ENCODE data around the gene CSNK1E.

The CSNK1E gene

DNA sequence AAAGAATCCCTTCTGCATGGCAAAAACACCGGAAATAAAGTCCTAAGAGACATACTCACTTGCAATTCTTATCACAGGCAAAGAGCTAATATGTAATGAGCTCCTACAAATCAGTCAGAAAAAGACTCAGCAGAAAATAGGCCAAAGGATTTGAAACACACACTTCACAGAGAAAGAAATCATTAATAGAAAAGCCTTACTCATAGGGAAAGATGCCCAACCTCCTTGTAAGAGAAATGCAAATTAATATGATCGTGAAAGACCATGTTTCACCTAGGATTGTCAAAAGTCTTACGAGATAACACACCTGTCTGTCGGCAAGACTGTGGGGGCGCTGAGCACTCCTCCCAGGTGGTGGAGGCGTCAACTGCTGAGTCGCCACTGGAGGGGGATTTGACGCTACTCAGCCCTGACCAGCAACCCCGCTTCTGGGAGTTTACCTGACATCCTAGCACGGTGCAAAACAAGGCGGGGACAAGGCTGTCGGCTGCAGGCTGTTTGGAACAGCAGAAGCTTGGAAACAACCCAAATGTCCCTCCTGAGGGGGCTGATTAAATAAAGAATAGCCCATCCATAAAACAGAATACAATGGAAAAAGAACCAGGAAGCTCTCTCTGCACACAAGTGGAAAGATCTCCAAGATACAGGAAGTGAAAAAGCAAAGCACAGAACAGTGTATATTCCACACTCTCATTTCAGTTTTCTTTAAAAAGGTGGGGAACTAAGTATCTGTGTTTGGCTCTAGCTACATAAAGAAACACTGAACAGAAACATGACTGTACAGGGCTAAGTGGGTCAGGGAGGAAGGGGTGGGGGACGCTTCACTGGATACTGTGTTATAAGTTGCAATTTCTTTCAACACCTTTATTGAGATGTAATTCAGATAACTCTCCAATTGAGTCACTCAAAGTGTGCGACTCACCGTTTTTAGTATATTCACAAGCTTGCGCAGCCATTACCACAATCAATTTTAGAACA lies 11.5 kb downstream of the CSNK1E start:
- DNase-seq, result no peak

DNA sequence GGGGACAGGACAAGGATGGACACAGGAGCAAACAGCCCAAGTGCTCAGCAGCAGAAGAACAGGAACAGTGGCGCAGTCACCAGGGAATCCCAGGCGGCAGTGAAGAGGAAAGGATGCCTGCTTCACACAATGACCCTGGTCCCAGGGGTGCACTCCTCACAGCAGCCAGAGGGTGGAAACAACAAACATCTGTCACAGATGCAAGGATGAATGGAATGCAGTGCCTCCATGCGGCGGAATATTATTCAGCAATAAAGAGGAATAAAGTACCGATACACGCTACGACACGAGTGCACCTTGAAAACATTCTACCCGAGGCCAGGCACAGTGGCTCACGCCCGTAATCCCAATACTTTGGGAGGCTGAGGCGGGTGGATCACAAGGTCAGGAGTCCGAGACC lies 12.7 kb downstream of the CSNK1E start:
- DNase-seq, result no peak

DNA sequence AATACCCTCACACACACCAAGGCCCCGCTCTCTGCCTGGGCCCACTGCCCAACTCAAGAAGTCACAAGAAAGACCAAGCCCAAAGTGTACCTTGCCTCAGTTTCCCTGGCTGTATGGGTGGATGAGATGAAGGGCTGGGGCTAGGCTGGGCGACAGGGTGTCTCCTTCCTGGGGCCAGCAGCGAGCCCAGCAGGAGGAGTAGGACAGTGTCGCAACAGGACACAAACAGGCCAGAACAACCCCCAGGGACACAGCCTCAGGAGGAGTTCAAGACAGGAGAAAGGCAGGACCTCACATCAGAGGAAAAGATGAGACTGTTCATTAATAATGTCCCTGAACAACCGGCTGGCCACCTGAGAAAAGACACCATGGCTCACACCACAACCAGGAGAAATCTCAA lies 13.3 kb downstream of the CSNK1E start:
- DNase-seq, result no peak

DNA sequence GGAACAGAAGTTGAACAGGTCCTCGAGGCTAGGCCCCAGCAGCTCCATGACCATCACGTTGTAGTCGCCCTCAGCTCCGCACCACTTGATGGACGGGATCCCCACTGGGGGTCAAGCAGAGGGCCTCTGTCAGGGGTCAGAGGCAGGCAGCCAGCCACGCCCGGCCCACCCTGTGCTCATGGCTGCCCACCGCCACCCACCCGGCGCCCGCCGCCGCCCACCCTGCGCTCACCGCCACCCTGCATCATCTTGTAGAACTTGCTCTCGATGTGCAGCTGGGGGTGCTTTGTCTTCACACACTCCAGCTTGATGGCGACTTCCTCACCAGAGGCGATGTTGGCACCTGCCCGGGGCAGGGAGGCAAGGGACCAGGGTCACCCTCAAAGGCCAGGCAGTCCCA lies 14.3 kb downstream of the CSNK1E start:
- DNase-seq, result no peak

DNA sequence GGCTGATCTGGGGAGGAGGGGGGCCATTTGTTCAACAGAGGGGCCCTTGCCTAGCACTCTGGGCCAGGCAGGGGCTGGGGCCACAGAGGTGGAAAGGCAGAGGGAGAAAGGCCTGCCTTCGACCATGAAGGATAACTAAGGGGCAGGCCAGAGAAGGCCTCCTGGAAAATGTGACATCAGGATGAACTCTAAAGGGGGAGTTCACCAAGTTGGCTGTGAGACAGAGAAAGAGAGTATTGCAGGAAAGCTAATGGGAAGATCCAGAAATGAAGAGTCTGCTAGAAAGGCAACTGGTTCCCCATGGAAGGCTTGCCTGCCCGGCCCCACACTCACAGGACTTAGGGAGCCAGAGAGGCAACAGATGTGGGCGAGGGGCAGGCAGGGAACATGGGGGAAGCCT lies 16.3 kb downstream of the CSNK1E start:
- DNase-seq, result no peak

DNA sequence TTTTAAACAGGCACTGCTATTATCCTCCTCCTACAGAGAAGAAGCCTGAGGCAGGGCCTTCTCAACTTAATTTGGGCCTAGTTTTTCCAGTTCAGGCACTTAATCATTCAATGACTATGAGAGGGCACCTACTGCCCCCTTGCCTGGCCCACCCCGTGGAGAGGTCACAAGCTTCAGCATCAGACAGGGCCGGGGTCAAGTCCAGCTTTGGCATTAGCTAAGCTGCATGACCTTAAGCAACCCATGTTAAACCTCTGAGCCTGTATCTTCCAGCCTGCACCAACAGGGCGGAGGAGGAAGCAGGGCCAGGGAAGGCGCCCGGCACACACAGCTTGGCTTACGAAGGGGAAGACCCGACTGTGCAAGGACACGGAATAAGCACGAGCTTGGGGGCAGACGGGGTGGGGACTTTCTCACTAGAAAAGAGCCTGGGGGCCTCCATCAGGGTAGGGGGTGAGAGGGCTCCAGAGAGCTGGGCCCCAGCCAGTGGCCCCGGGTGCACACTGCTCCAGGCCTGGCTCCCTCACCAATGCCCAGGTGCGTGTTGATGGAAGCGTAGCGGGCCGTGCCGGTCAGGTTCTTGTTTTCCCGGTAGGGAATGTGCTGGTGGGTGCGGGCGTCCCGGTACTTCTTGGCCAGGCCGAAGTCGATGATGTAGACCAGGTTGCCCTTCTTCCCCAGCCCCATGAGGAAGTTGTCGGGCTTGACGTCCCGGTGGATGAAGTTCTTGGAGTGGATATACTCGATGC lies 16.9 kb downstream of the CSNK1E start:
- no peak for DNase-seq

DNA sequence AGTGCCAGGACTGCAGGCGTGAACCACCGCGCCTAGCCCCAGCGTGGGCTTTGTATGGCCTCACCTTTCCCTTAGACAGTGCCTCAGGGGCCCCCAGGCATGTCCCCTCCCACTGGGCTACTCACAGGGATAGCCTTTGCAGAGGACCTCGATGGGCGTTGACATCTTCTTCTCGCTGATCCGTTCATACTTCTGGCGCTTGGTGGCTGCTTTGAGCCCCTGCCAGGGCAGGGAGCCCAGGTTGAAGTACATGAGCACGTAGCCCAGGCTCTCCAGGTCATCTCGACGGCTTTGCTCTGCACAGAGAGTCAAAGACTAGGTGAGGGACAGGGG lies 17.5 kb downstream of the CSNK1E start:
- no peak for DNase-seq

DNA sequence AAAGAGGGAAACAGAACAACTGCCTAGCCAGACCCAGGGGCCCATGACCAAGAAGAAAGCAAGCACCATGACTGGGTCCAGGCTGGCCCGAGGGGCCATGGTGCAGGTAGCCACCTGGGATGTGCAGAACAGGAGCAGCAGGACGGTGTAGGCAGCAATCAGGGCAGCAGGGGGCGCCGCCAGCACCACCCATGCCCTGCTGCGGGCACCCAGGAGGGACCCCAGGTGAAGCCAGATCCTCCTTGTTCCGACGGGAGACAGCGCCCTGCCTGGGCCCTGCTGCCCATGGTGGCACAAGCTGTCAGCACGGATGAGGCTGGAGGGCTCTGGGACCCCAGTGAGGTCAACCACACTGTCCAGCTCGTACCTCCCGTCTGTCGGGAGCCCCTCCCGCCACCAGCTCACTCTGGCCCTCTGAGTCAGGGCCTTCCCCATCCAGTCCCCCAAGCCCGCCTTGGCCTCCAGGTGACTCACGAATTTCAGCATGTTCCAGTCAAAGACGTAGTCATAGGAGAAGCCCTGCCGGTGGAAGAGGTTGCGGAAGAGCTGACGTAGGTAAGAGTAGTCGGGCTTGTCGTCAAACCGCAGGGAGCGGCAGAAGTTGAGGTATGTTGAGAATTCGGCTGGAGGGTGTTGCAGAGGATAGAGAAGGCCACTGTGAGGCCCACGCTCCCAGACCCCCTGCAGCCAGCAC lies 18.8 kb downstream of the CSNK1E start:
- peak; percentile 87 for DNase-seq

DNA sequence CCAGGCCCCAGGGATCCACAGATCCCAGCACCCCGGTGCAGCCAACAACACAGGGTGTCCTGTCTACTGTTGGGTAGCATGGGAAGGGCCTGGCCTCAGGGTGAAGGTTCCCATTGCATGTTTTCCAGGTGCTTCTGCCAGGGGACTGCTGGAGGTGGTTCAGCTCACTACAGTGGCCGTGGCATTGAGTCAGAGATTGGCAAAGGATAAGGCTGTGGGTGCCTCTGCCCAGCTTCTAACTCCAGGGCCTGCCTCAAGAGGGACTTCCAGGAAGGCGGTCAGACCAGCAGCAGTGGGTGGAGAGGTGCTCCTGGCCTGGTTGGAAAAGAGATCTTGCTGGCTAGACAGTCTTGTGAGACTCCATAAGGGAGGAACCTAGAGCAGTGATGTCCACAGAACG lies 20.9 kb downstream of the CSNK1E start:
- peak; percentile 8 for DNase-seq

DNA sequence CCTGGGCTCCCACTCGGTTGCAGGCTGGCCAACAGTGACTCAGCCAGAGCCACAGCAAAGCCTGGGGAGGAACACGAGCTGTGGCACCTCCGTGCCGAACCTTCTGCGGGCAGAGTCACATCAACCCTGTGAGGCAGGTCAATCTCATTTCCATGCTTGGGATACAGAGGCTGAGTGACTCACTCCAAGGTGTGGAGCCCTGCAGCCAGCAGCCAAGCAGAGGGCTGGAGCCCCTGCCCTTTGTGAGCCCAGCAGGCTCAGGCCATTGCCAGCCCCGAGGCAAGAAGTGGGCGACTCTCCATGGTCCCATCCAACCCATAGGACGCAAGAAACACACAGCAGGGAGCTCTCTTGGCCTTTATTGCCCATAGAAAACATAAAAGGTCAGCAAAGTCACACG lies 21.4 kb downstream of the CSNK1E start:
- no peak for DNase-seq

DNA sequence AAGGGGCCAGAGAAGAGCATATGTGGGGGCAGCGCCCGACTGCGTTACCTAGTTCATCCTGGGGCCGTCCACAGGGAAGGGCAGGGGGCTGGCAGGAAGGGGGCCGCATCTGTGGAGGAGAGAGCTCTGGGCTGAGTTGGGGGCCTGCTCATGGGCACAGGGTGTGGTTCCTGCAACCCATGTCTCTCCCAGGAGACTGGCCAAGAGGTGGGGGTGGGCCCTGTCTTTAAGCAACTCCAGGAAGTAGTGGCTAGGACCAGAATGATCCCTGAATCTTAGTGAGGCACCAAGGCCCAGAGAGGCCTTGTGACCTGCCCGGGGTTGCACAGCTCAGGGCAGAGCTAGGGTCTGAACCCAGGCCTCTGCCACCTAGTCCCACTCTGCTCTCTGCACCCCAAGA lies 21.9 kb downstream of the CSNK1E start:
- DNase-seq, result no peak

DNA sequence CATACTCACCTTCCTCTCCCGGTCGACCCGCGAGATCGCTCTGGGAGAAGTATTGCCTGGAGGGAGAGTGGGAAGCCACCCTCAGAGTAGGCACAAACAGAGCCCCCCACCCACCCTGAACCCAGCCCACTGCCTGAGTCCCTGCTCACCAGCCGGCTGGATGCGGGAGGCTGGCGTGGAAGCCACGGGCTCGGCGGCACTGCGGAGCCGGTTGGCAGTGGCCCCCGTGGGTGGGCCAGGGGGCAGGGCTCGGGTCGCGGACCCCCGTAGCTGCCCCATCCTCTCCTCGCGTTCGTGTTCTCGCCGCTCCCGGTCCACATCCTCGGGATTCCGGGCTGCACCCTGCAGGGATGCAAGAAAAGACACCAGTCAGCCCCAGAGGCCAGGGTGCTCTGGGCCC lies 23.0 kb downstream of the CSNK1E start:
- no peak for DNase-seq

DNA sequence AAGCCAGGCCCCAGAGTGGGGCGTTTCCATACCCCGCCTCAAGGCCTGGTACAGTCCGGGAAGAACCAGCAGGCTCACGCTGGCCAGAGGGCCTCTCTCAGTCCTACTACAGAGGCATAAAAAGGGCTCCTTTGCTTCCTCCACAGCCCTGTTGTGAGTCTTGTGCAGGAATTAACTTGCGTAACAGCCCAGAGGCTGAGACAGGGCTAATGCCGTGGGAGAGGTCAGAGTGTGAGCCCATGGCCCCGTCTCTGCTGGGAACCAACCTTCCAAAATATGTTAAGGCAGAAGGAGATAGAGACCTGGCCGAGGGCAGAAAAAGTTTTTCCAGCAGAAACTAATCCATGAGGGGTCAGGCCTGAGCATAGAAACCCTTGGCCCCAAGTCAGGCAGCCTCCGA lies 24.5 kb downstream of the CSNK1E start:
- no peak for DNase-seq

DNA sequence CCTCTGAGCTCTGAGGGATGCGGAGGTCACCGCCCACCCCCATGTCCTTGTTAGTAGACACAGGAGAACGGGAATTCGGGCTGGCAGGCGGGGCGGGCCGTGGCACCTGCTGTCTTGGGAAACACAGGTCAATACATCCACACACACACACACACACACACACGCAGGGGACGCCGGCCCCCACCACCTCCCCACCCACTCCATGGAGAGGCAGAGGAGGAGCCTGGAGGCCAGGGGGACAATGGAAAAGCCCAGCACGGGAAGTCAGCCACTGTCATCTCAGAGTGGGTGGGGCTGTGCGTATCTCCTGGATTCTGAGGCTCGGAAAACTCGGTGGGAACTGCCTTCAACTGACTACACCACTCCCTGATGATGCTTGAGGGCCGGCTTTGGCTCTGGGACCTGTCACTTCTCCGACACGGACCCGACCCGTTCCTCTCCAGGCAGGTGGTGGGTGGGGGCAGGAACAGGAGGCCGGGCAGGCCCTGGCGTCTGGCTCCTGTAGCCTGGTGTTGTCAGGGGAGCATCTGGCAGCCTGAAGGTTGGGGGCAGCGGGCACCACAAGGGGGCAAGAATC lies 25.9 kb downstream of the CSNK1E start:
- DNase-seq, result no peak

DNA sequence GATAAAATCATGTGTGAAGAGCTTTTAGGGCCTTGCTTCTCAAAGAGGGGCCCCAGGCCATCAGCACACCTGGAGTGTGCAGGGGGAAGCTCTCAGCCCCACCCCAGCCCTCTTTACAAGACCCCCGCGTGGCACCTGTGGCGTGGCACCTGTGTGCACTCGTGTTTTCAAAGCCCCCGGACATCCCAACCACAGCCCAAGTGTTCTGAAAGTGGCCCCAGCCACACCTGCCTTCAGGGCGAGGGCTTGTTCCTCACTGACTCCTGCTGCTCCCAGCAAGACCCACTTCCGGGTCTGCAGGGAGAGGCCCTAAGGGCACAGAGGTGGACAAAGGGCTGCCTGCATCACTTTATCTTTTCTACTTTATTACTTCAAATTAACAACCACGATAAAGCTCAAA lies 26.9 kb downstream of the CSNK1E start:
- DNase-seq, result no peak

DNA sequence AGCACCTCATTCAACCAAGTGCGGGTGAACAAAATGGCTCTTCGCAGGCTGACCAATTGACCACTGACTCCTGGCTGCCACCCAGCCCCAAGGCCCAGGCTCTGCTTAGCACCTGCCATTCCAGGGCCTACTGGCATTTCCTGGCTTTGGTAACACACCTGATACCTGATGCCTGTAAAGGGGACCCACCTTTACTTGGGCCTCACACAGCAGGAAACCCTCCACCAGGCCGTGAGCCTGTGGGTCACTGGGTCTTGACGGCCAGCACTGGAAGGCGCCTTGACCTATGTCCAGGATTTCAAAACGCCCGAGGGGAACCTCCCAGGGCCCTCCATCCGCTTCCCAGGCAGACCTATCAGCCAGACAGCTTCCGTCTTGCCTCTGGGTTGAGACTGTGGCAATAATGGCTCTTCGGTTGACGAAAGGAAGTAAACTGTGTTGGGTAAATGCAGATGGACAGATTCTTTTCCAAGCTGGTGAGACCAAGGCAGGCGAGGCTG lies 27.6 kb downstream of the CSNK1E start:
- no peak for DNase-seq

DNA sequence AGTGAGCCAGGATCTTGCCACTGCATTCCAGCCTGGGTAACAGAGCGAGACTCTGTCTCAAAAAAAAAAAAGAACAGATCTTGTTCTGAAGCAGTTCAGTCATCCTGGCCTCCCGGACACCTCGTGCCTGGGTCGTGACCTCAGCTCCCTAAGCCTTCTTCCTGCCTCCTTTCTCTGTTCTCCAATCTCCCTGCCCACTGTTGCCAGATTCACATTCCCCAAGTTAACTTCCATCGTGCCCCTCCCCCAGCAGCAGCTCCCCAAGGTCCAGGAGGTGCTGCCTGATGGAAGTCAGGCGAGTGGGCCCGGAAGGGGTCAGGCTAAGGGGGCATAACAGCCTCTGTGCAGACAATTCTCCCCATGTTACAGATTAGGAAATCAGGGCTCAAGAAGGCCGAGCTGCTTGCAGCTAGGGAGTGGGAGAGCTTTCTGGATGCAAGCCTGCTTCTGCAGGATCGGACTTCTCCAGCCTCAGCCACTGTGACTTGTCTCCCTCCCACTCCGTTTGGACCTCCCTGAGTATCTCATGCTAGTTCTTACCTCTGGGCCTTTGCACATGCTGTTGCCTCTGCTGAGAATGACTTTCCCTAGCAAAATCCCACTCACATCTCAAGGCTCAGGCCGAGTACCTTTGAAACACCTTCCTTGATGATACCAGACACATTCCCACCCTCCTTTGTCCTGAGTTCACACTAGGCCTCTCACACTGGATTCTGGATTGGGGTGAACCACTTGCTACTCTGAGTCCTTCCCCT lies 30.1 kb downstream of the CSNK1E start:
- DNase-seq, result no peak

DNA sequence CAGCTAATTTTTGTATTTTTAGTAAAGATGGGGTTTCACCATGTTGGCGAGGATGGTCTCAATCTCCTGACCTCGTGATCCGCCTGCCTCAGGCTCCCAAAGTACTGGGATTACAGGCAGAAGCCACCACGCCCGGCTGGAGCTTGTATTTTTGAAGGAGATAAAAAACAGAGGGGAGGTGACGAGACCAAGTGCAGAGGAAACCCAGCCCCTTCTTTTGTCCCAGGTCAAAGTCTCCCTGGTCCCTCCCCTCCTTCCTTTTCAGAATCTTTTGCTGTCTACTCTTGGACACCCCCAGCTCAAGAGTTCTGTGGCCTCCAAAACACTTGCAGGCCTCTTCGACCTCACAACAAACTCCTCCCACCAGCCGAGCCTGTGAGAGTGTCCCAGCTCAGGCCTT lies 32.2 kb downstream of the CSNK1E start:
- DNase-seq, result no peak

DNA sequence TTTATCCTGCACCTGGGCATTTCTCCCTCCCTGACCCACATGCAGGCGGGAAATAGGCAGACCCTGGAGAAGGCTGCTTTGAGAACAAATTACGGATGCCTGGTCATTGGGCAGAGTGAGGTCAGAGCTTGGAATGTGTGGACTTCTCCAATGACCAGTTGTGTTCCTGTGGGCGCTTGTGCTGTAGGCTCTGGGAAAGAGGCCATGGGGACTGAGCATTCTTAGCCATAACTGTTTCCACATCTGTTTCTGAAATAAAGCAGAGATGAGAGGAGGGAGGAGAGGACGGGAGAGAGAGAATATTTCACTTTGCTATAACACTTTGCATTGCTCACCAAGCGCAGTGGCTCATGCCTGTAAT lies 33.2 kb downstream of the CSNK1E start:
- DNase-seq, result no peak

DNA sequence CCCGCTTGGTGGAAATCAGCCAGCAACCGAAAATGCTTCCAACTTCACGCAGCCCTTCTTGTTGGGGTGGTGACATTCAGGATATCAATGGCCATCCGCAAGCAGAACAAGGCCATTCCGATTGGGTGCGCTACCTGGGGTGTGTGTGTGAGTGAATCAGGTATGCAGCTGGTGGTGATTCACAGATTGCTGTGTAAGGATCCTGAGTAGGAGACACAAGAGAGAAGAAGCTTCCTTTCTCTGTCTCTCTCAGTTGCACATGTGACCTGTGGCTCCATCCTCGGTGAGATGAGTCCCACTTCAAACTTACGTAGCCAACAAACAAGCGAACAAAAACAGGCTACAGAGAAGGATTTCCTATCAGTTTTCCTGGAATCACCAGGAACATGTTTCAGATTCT lies 34.8 kb downstream of the CSNK1E start:
- DNase-seq, result no peak

DNA sequence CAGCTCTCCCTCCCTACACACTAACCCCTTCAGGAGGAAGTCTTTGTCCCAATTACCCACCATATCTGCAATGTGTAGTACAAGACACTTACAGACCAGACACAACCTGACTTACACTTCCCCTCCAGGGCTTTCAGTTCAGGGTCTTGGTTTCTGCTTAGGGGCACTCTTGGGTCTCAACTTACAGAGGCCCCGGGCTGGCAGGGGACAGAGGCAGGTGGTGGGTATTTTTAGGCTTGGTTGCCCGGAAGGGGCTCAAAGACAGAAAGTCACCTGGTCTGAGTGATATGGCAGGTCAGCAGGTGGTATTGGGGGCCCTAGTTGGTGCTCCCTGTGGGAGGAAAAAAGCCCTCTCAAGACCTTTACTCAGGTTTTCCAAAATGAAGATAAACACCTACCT lies 41.1 kb downstream of the CSNK1E start:
- DNase-seq, result no peak

DNA sequence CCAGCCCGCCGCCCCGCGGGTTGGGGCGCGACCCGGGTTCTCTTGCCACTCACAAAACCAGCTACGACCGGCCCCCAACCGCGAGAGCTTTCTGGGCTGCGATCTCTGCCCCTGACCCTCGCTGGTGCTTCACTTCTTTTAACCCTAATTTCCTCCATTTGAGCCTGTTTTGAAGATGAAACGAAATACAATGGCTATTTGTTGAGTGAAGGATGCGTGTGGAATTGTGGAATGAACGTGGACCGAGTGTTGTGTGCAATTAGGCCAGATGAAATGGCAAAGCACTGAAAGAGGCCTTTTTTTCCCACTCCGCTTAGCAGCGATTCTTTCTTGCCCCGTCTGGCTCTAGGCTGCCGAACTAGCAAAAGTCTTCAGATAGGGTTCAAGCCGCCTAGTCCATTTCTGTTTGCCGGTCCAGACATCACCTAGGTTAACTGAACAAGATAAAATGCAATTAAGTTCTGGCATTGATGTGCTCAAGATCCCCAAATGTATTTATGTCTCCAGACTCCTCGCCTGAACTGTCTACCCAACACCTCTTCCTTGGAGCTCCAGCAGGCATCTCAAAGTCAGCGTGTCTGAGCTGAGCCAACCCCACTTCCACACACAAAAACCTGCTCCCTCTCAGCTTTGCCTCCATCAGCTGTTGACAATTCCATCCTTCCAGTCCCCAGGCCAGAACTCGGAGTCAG lies 44.0 kb downstream of the CSNK1E start:
- no peak for DNase-seq

Data from 8988T (cell line).